Measurements from ENCODE around the gene ASIC2.

- TF ChIP-seq CTCF (IDR thresholded peaks at IDR 0.05), result no peak
- no peak for TF ChIP-seq POLR2A (IDR thresholded peaks at IDR 0.05)
Measured at GRCh38 chr17:32980230-32980629, 312.9 kb downstream of the ASIC2 start.
